Prostate gland (tissue), 2 donors: ENCODE measurements around the gene MAIP1. TPM values are rescaled to one million over a fixed set of nuclear protein-coding genes. Genes with fewer than 3 reads are reported as not detected.
"Not testable (repeated sequence)": the region's sequence is repeated elsewhere in the genome, so short reads cannot be mapped to it uniquely, and the experiment has no call there.

Source experiments
- DNase-seq: peaks from one replicate; pipeline ENCODE4 v3.0.0-alpha.2; 2019; ENCODE audit warnings: low spot score
- H3K27ac ChIP-seq, 2 donors: fragments of 200-600 bp; sonication (generic); 2 replicates each; pipeline ENCODE4 v1.5.1; 2017 to 2019
- H3K27me3 ChIP-seq: fragments of 200-600 bp; sonication (generic); replicated peaks from 2 replicates; pipeline ENCODE4 v1.5.1; 2019; ENCODE audit not compliant: insufficient read depth
- H3K36me3 ChIP-seq, 2 donors: fragments of 200-600 bp; sonication (generic); 1 replicate in 1 of 2; 2 replicates in 1 of 2; pipeline versions ENCODE4 v1.5.1 to v1.8.1; 2017 to 2019
- H3K4me1 ChIP-seq: fragments of 200-600 bp; sonication (generic); replicated peaks from 2 replicates; pipeline ENCODE4 v1.5.1; 2019
- H3K4me3 ChIP-seq, 2 donors: fragments of 200-600 bp; sonication (generic); 2 replicates each; pipeline ENCODE4 v1.5.1; 2017 to 2019
- H3K9me3 ChIP-seq: fragments of 200-600 bp; sonication (generic); 2 replicates; pipeline ENCODE4 v1.5.1; 2017
- POLR2A ChIP-seq: fragments of 450-650 bp; IDR thresholded peaks from one replicate; pipeline ENCODE4 v1.6.1; 2016; ENCODE audit warnings: antibody characterized with exemption, mild to moderate bottlenecking
- POLR2AphosphoS5 ChIP-seq: sonication (generic); formaldehyde crosslinking; IDR thresholded peaks from one replicate; pipeline ENCODE4 v1.6.1; 2017; ENCODE audit warnings: antibody characterized with exemption
- WGBS: methylation state at CpG from one replicate; pipeline ENCODE4 v1.1.5; 2018; 5-methylcytosine and 5-hydroxymethylcytosine counted together
- intact Hi-C: fragments of 100-400 bp; cut with DNase I; formaldehyde crosslinking; loops from one replicate; pipeline ENCODE4 v1.14.2; 2022
- total RNA-seq, 2 donors: library from RNA; depleted of rRNA; stranded (reverse); fragments of >200 nt; gene quantifications; one replicate each; pipeline ENCODE4 v1.1.0, GENCODE V29; 2016
- TF ChIP-seq, protein P1 (sequence below), 4 experiments: fragments of 200-600 bp in 2 of 4; fragments of 450-650 bp in 2 of 4; sonication (generic) in 2 of 4; IDR thresholded peaks; 1 replicate in 3 of 4; 2 replicates in 1 of 4; pipeline ENCODE4 v1.5.1; 2016 to 2019; ENCODE audit warnings: antibody characterized with exemption in 4 of 4, mild to moderate bottlenecking in 2 of 4, moderate library complexity in 2 of 4

The MAIP1 gene
- total RNA-seq, 2 donors from 2014 or later, result 13.2 to 20.4 TPM

DNA sequence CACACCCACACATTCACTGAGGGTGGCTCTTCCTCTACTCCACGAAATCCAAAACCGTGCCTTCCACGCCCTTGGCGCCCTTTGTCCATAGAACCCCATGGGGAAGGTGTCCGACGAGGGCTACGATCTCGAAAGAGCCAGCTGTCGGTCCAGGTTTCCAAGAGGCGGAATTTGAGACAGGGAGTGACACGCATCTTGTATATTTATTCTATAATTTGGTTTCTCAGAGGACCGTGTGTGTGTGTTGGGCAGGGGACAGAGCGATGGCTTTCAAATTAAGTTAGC, 43.6 kb upstream of the MAIP1 start:
- H3K9me3 ChIP-seq, result no peaks in the 10 kb centered on the region
- H3K27me3 ChIP-seq, result no peaks in the 10 kb centered on the region
- 0% methylated on average over 13 of the region's 13 CpGs for WGBS
- peak overlapping the region; percentile 64 to 69 for H3K4me3 ChIP-seq
- peak overlapping the region; percentile 95 to 97 for H3K27ac ChIP-seq
- H3K4me1 ChIP-seq, result peaks cover 9% of the 10 kb centered on the region
- TF ChIP-seq, protein P1, sequence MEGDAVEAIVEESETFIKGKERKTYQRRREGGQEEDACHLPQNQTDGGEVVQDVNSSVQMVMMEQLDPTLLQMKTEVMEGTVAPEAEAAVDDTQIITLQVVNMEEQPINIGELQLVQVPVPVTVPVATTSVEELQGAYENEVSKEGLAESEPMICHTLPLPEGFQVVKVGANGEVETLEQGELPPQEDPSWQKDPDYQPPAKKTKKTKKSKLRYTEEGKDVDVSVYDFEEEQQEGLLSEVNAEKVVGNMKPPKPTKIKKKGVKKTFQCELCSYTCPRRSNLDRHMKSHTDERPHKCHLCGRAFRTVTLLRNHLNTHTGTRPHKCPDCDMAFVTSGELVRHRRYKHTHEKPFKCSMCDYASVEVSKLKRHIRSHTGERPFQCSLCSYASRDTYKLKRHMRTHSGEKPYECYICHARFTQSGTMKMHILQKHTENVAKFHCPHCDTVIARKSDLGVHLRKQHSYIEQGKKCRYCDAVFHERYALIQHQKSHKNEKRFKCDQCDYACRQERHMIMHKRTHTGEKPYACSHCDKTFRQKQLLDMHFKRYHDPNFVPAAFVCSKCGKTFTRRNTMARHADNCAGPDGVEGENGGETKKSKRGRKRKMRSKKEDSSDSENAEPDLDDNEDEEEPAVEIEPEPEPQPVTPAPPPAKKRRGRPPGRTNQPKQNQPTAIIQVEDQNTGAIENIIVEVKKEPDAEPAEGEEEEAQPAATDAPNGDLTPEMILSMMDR (IDR thresholded peaks at IDR 0.05), result no peak
- TF ChIP-seq POLR2A, result no peak
- no peak for TF ChIP-seq POLR2AphosphoS5
- no peak for DNase-seq
- intact Hi-C loops, result no loop called here
- no peaks in the 10 kb centered on the region for H3K36me3 ChIP-seq

DNA sequence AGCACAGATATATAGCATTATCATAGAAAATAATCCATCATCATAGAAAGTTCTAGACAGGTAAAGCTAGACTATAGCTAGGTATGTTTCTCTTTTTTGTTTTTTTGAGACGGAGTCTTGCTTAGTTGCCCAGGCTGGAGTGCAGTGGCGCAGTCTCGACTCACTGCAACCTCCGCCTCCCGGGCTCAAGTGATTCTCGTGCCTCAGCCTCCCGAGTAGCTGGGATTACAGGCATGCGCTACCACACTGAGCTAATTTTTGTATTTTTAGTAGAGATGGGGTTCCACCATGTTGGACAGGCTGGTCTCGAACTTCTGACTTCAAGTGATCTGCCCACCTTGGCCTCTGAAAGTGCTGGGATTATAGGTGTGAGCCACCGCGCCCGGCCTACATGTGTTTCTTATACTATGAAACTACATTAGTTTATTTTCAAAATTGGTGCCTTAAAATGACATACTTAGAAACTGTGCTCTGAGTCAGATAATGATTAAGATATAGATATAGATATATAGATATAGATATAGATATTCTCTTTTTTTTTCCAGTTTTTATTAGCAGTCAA, 42.7 kb upstream of the MAIP1 start:
- H3K9me3 ChIP-seq, H3K4me1 ChIP-seq, DNase-seq, H3K36me3 ChIP-seq, intact Hi-C loops, H3K27me3 ChIP-seq: not testable (repeated sequence)
- H3K27ac ChIP-seq, result peak overlapping the region in 1 of 2 donors; percentile 95
- WGBS, result 90% methylated on average over 12 of the region's 12 CpGs
- peak overlapping the region in 1 of 2 donors; percentile 69 for H3K4me3 ChIP-seq

DNA sequence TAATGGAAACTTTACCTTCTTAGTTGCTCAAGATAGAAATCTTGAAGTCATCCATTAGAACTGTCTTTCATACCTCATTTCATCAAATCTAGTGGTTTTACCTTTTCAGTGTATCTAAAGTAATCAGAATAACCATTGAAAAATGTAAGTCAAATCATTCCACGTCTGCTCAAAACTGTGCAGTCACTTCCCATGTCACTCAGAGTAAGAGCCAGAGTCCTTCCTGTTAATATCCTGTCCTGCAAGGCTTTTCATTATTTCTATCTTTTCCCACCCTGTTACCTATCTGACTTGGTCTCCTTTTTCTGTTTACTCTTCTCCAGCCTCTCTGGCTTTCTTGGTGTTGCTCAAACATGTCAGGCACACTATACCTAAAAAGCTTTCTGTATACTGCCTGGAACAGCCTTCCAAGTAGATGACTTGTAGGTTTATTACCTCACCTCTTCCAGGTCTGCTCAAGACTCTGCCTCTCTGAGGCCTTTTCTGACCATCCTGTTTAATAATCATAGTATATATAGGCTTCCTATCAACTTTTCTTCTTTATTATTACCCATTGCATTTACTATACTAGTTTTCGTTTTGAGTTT, 40.9 kb upstream of the MAIP1 start:
- Histone ChIP-seq H3K4me3 (no peak overlapping the region), H3K27ac (no peak overlapping the region), H3K4me1 (peaks cover 9% of the 10 kb centered on the region), H3K9me3 (no peaks in the 10 kb centered on the region), H3K36me3 (no peaks in the 10 kb centered on the region), H3K27me3 (no peaks in the 10 kb centered on the region)
- TF ChIP-seq, protein P1 (IDR thresholded peaks at IDR 0.05), result no peak
- TF ChIP-seq POLR2A (no peak), POLR2AphosphoS5 (no peak)
- WGBS, result 56% methylated on average over 2 of the region's 2 CpGs
- no peak for DNase-seq
- intact Hi-C loops, result no loop called here

DNA sequence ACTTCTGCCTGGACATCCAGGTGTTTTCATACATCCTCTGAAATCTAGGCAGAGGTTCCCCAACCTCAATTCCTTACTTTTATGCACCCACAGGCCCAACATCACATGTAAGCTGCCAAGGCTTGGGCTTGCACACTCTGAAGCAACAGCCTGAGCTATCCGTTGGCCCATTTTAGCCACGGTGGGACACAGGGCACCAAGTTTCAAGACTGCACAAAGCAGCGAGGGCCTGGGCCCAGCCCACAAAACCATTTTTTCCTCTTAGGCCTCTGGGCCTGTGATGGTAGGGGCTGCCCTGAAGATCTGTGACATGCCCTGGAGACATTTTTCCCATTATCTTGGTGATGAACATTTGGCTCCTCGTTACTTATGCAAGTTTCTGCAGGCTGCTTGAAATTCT, 38.4 kb upstream of the MAIP1 start:
- no peaks in the 10 kb centered on the region for H3K27me3 ChIP-seq
- H3K4me3 ChIP-seq, result no peak overlapping the region
- H3K4me1 ChIP-seq, result peaks cover 6% of the 10 kb centered on the region
- no peak overlapping the region for H3K27ac ChIP-seq
- intact Hi-C loops, result no loop called here
- H3K9me3 ChIP-seq, result no peaks in the 10 kb centered on the region
- no peaks in the 10 kb centered on the region for H3K36me3 ChIP-seq
- 99% methylated on average over 4 of the region's 4 CpGs for WGBS
- TF ChIP-seq POLR2AphosphoS5, result no peak
- no peak for DNase-seq

DNA sequence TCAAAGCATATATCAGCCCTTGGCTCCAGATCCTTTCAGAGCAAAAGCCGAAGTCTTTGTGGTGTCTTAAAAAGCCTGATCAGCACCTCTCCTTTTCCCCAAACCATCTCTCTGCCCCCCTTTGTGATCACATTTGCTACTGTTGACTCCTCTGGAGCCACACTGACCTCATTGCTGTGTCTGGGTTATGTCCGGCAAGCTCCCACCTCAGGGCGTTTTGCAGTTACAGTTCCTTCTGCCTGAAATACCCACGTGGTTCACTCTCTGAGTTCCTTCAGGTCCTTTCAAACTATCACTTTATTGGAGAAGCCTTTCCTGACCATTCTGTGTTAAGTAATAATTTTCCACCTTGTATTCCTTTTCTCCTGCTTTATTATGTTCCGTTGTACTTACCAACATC, 32.5 kb upstream of the MAIP1 start:
- H3K4me3 ChIP-seq, result no peak overlapping the region
- WGBS, result 71% methylated on average over 5 of the region's 5 CpGs
- H3K27ac ChIP-seq, result no peak overlapping the region
- TF ChIP-seq POLR2A, result no peak
- H3K4me1 ChIP-seq, result no peaks in the 10 kb centered on the region
- no peaks in the 10 kb centered on the region for H3K36me3 ChIP-seq
- no peaks in the 10 kb centered on the region for H3K9me3 ChIP-seq
- no peaks in the 10 kb centered on the region for H3K27me3 ChIP-seq
- no peak for DNase-seq
- intact Hi-C loops, result no loop called here

DNA sequence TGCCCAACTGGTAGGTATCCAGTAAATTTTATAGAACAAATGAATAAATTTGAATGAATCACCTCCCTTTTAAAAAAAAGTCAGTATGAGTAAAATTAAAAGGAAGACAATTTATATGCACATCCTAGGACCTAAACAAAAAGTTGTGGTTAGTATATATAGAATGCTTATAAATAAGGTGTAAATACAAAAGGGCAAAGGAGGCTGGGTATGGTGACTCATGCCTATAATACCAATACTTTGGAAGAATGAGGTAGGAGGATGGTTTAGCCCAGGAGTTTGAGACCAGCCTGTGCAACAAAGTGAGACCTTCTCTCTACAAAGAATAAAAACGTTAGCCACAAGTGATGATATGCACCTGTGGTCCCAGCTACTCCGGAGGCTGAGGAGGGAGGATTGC, 31.5 kb upstream of the MAIP1 start:
- no peak for DNase-seq
- H3K36me3 ChIP-seq, result no peaks in the 10 kb centered on the region
- no peak overlapping the region for H3K27ac ChIP-seq
- TF ChIP-seq, protein P1 (IDR thresholded peaks at IDR 0.05), result no peak
- TF ChIP-seq POLR2A (no peak), POLR2AphosphoS5 (no peak)
- H3K4me1 ChIP-seq, result no peaks in the 10 kb centered on the region
- intact Hi-C loops, result no loop called here
- 77% methylated on average over 2 of the region's 2 CpGs for WGBS
- H3K4me3 ChIP-seq, result no peak overlapping the region
- H3K9me3 ChIP-seq, result no peaks in the 10 kb centered on the region
- H3K27me3 ChIP-seq, result no peaks in the 10 kb centered on the region
